Hindlimb muscle (tissue), 1 donor: ENCODE results near the gene MRFAP1L1. TPM values are rescaled to one million over a fixed set of nuclear protein-coding genes. Genes with fewer than 3 reads are reported as not detected.

ENCODE experiments used
- DNase-seq: peaks from one replicate; pipeline ENCODE4 v3.0.0-alpha.2; 2013
- polyA plus RNA-seq: library from polyadenylated mRNA; unstranded; fragments of 120-200 nt; gene quantifications from one replicate; pipeline ENCODE4 v1.2.1, GENCODE V29; 2013; ENCODE audit not compliant: insufficient read length

MRFAP1L1 gene
- polyA plus RNA-seq, 1 donor = 49.7 TPM

DNA sequence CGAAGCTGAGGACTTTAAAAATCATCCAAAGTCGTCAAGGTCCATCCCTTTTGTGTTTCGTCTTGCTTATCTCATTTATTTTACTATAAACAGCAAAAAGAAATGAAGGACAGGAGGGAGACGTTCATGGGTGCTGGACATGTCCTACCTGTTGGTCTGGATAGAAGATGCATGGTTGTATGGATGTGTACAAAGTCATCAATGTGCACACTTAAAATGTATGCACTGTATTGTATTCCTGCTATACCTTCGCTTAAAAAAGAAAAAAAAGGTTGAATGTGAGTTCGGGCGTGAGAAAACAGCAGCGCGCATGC, 6.0 kb upstream of the MRFAP1L1 start:
- DNase-seq = no peak

DNA sequence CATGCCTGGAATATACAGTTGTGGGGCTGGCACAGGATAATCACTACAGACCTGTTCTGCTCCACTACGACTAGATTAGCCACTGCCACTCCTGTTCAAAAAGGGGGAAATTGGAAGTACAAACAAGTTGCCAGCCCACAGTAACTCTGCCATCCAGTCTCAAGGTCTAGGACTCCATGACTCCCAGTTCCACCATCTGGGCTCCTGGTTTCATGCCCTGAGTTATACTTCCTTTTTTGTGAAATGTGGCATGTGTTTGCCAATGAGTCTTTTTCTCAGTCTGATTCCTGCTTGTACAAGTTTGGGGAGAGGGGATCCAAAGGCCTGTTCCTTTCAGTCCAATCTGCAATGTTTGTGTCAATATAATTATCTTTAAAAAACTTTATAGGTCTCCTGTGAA, 5.3 kb upstream of the MRFAP1L1 start:
- DNase-seq = no peak

DNA sequence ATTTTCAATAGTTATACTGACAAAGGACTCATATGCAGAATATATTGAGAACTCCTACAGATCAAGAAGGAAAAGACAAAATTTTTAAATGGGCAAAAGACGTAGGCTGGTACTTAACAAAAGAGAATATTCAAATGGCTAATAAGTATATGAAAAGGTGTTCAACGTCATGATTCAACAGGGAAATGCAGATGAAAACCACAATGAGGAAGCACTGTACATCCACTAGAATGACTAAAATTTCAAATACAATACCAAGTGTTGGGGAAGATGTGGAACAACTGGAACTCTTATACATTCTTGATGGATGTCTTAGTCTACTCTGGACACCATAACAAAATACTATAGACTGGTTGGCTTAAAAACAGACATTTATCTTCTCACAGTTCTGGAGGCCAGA, 1.3 kb upstream of the MRFAP1L1 start:
- DNase-seq = no peak

DNA sequence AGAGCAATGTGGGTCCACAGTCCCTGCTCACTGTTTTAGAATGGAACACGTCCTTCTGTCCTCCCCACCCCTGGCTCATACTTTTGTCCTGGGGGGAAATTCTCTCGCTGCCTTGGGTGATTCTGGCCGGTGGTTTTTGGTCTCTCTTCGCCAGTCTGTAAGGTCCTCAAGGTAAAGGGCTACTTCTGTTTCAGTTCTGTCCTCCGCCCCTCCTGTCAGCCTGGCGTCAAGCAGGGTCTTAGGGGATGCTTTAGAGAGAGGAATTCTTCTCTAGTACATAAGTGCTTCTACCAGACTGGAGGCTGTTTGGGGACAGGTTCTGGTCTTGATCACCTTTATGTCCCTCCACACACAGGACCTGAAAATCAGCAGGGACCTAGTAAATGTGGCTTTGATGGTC, 617 bp upstream of the MRFAP1L1 start:
- DNase-seq = no peak

DNA sequence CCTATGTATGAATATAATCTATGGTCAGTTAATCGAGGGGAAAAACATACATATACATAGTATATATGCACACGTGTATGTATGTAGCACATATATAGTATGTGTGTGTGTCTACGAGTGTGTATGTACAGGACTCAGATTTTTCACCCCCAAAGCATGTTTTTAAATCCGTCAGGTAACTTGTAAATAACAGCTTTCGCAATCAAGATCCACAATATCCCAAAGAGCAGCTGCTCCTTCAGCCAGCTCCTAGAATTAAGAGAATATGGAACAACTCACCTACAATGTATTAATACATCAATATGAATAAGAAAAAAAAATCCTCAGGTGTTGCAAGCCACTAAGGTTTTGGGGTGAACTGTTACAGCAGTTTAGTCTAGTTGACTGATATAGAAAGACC, 3.5 kb downstream of the MRFAP1L1 start:
- DNase-seq = no peak

DNA sequence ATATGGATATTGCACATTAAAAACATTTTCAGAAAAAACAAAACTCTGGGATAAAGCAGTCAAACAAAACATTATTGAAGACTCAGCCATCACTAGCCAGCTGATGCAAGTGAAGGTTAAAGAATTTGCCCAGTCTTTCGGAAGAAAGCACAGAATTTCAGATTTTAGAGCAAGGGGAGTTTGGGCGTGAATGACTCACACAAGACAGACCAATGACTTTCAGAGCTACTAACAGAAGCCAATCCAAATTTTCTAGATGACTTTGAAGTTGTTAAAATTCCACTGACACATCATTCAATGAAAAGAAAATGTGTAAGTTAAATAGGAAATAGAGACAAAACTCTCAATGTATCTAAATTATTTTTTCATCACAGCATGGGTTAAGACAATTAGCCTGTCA, 4.0 kb downstream of the MRFAP1L1 start:
- DNase-seq = no peak

DNA sequence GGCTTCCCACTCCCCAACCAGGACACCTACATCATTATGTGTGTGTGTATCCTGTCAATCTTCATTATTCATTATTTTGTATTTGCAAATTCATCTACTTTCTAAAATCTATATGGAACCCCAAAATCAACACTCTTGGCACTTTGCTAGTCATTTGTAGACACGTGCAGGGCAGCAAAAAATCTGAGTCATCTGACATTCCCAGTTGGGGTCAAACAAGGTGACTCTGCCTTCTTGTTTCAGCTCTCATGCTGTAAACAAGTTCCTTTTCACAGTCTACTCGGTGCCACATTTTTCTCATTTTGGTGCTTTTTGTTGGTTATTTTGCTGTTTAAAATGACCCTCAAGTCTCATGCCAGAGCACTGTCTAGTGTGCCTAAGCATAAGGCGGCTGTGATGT, 5.9 kb downstream of the MRFAP1L1 start:
- no peak for DNase-seq

DNA sequence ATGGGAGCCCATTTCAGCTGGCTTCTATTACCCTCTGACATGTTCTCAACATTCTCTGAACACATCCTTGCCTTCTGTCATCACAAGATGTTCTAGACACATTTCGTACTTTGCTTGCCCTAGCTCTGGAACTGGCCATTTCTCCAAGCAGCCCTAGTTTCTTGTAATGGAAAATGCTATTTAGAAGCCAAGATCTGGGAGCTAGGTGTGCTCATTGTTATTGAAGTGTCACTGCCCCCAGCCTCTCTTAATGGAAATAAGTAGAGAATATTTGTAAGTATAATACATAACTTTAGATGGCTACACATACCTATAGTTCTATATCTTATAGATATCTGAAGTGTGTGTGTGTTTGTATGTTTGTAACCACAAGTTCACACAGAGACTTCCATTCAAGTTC, 6.9 kb downstream of the MRFAP1L1 start:
- no peak for DNase-seq

DNA sequence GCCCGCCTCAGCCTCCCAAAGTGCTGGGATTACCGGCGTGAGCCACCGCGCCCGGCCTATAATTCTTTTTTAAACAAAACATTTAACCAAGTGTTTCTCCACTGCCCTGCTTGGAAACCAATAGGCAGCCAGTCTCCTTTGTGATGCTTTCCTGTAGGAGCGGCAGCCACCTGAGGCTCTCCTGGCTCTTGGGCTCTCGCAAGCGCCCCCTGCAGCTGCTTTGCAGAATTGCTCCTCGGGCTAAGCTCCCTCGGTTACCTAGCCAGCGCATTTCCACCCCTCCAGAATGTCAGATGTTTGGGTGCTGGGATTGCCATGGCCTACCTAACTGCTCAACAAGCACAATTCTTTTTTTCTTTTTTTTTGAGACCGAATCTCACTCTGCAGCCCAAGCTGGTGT, 8.3 kb downstream of the MRFAP1L1 start:
- DNase-seq = no peak

DNA sequence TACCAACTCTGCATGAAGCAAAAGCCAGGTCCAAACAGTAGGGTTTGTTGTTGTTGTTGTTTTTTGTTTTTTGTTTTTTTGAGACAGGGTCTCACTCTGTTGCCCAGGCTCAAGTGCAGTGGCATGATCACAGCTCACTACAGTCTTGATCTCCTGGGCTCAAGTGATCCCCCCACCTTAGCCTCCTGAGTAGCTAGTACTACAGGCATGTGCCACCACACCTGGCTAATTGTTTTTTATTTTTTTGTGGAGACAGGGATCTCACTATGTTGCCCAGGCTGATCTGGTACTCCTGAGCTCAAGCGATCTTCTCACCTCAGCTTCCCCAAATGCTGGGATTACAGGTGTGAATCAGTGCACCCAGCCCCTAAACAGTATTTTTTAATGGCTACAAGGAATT, 9.8 kb downstream of the MRFAP1L1 start:
- no peak for DNase-seq

DNA sequence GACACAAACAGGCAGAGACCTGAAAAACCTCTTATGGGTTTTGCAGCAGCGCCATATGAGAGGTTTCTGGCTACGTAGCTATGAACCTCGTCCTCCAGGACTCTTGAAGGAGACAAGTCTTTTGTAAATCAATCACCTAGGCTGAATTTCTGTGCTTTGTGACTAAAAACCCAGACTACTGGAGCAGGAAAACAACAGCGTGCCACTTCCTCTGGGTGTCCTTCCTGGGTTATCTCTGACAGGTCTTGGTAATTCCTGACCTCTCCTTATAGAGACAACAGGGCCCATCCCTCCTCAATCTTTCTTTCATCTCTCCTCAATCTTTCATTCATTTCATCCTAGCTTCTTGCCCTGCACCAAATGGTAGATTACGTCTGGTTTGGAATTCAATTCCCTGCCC, 10.3 kb downstream of the MRFAP1L1 start:
- DNase-seq = no peak

DNA sequence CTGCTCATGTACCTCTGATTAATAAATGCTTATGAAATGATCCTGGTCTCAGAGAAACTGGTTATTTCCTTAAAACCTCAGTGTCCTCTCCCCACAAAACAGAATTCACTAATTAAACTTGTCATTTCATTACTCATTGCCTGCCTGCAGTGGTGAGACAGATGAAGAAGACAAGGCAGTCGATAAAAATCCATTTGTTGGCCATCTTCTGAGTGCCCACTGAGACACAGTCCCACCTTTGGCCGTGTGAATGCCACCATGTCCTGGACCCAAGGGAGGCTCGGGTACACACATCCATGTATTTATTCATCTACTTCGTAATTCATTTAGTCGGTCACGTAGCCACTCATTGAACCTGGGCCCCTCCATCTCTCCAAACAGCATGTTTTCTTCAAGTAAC, 12.5 kb downstream of the MRFAP1L1 start:
- DNase-seq = no peak

DNA sequence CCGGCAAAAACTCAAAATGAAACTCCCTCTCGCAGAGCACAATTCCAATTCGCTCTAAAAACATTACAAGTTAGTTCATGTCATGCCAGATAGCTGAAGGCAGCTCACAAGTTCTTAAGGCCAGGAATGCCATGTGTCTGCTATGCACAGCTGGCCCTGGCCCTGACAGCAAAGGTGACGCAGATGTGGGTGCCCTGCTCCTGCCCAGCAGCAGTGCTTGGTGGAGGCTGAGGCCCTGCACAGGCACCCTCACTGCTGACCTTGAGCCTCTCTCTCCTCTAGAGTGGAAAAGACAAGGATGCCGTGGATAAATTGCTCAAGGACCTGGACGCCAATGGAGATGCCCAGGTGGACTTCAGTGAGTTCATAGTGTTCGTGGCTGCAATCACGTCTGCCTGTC, 13.1 kb downstream of the MRFAP1L1 start:
- DNase-seq = no peak

DNA sequence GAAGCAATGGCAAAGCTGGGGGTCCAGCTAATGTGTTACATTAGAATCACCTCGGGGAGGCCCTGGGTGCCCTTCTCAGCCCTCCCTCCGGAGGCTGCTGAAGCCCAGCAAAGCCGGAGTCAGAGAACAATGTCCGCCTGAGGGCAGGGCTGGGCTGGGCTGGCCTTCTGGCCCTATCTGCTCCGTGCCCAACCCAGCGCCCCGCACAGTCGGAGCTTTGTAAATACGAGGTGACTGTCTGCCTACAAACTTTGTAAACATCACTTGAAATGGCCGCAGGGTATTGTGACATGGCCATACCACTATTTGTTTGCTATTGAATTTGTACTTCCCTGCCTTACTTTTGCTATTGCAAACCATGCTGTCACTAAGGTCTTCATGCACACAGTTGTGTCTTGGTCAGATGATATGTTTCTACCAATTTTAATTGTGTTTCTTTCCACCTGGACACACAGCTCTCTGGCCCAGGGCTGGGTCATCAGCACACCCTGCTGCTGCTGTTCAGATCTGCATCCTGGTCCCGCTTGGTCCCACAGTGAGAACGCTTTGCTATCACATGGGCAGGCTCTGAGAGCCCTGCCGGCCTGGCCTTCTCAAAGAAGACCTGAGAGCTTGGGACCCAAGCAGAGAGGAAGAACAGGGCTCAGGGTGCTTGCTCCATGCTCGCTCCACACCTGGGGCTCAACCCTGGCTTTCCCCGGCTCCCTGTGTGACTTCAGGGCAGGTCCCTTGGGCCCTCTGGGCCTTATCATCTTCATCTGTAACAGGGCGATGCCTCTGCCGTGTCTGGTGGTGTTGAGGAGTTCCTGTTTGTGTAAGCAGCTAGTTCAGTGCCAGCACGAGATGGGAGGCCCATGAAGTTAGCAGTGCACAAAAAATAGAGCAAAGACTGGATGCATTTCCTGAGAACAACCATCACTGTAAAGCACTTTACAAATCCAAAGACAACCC, 13.7 kb downstream of the MRFAP1L1 start:
- no peak for DNase-seq

DNA sequence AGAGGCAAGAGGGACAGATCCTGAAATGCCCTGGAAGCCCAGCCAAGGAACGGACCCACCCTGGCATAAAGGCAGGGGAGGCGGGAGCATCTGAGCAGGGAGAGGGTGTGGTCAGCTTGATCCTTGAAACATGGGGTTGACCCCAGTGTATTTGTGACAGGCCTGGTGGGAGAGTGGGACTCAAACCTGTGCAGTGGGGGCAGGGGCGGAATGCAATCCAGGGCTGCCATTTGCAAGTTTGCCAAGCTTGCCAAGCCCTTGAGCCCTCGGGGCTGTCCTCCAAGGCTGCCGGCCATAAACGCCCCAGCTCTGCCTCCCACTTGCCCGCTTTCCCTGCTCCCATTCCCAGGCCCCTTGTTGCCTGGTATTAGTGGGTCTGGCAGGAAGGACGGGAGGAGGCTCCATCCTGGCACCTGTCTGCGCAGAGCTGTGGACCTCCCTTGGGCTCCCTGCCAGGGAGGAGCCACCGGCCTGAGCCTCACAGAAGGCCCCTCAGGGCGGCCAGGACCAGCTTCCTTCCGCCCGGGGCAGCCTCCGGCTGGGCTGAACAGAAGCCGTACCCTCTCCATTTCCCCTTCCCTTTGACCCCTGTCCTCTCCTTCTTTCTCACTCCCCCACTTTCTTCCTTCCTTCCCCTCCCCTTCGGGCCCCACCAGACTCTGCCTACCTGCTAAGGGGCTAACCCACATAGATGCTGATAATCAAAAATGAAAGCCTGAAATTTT, 15.3 kb downstream of the MRFAP1L1 start:
- DNase-seq = no peak

DNA sequence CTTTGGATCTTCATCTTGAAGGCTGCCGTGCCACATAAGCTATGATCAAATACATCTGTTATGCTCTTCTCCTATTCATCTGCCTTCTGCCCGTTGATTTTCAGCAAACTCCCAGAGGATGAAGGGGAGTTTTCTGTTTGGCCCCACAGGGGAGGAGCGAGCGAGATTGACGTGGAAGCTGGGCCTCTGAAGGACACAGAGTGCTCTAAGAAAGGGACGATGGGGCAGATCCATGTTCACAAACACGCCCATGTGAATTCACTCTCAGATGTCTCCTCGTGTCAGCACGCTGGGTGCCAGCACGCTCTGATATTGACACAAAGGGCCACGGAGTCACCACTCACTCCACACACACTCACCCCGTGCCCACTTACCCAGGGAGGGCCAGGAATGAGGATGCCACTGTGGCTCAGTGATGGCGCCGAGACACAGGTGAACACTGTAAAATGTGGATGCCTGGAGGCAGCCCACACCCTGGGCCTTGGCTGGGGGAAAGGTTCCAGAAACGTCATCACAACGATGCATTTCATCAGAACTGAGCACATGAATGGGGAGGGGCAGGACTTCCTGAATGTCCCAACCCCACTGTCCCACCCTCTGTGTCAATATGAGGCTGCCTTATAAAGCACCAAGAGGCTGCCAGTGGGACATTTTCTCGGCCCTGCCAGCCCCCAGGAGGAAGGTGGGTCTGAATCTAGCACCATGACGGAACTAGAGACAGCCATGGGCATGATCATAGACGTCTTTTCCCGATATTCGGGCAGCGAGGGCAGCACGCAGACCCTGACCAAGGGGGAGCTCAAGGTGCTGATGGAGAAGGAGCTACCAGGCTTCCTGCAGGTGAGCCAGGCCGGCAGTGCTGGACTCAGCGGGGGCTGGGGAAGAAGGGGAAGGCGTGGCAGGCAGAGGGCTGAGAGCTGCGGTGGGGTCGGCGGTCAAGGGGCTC, 16.2 kb downstream of the MRFAP1L1 start, which contains the start of gene S100P:
S100P (plus strand) TSS at position 648 of the 946 bp plus-strand sequence; CDS start at position 703, 55 bp downstream.
- no peak for DNase-seq

DNA sequence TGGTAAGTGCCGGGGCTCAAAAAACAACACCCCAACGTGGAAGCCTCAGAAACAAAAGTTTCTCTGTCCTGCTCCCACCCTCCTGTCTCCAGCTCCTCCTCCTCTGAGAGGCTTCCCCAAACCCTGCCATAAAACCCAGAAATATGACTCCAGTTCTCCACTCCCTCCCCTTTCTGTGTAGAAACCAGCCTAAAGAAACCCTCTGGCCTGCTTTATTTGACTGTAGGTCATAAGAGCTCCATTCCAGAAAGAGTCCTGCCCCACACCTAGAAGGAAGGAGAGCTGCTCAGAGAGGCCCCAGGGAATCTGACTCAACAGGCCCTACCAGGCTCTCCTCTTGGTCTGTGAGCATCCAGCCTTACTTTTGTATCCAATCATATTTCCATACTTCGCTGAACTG, 16.9 kb downstream of the MRFAP1L1 start:
- no peak for DNase-seq

DNA sequence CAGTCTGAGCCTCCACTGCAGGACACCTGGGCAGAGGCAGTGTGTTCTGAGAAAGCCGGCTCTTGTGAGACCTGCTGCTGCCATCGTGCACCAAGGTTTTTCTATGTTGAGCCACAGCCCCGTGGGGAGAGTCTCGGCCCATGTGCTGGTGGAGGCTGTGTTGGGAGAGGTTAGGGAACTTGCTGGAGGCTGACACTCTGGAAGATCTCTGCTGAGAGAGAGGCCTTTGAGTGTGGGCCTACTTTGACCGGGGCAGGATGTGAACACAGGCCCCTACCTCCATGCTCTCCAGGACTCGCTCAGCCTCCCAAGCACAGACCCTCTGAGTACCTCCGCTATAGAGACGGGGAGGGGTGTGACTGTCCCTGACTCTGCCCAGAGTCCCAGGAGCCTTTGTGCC, 17.3 kb downstream of the MRFAP1L1 start:
- DNase-seq = no peak

DNA sequence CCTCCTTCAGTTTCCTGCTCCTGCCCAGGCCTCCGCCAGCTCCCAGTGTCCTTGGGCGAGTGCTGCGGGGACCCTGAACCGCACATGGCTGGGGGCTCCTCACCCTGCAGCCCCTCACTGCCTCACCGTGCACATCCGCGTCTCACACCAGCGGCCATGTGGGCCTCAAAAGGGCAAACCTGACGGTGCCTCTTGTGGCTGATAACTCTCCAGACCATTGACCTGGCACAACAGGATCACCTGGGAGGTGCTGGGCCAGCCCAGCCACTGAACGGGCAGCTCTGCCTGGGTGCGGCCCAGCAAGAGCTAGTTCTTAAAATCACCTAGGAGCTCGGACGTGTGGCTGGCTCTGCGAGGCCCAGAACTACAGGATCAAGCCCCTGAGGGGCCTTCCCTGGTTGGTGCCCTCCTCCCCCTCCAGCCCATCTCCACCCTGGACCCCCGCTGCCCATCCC, 20.1 kb downstream of the MRFAP1L1 start:
- DNase-seq = no peak

DNA sequence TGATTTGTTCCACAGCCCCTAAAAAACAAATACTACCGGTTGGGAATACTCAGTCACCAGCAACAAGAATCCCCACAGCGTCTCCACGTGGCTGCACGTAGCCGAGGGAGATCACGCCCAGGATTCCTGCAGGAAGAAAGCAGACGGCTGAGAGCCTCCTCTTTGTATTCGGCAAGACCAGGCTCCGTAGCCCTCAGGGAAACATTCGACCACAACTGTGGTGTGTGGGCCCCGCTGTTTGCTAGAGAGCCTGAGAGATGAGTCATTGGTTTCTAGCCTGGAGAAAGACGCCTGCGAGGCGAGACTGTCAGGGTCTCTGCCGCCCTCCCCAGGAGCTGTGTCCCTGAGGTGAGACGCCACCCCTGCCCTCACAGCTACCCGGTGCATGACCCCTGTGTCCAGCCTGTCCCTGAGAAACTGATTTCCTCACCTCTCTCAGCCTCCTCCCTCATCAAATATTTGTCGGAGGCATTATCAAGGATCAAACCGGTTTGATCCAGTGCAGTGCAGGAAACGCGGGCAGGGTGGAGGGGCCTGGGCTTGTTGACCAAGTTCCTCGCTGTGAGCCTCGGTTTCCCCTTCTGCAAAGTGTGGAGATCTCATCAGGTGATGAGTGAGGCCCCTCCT, 20.7 kb downstream of the MRFAP1L1 start:
- no peak for DNase-seq

DNA sequence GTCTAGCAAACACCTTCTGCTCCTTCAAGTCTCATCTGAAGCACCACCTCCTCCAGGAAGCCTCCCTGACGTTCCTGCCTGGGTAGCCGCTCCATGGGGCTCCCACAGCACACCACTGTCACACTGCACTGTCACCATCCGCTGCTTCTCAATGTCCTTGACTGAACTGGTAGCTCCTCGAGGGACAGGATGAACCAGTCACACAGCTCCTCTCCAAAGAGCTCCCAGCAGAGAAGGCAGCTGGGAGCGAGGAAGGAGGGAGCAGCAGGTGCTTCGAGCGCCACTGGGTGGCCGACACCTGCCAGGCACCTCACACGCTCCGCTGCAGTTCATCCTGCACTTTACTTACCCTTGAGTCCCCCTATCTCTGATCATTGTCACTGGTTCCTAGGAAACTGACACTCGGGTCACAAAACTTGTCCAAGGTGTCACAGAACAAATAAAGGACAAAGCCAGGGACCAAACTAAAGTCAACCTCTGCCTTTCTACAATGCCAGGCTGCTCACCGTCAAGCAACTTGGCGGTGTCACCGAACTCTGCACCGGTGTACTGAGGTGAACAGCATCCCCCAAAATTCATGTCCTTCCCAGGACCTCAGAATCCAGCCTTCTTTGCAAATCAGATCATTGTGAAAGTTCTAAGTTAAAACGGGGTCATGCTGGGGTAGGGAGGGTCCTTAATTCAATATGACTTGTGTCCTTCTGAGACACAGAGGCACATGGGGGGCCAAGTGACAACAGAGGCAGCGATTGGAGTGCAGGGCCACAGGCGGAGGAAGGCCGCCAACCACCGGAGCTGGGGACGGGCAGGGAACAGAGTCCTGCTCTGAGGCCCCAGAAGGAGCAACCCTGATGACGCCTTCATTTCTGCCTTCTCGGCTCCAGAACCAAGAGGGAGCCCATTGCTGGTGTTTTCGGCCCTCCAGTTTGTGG, 21.5 kb downstream of the MRFAP1L1 start:
- no peak for DNase-seq
